Measurements from ENCODE around the gene RAB11FIP2.

Gene RAB11FIP2

GRCh38 chr10:118046395-118047156 lies at the start of gene RAB11FIP2 (continued):
- TF ChIP-seq, protein P1, sequence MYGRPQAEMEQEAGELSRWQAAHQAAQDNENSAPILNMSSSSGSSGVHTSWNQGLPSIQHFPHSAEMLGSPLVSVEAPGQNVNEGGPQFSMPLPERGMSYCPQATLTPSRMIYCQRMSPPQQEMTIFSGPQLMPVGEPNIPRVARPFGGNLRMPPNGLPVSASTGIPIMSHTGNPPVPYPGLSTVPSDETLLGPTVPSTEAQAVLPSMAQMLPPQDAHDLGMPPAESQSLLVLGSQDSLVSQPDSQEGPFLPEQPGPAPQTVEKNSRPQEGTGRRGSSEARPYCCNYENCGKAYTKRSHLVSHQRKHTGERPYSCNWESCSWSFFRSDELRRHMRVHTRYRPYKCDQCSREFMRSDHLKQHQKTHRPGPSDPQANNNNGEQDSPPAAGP (tag by site-specific recombination; IDR thresholded peaks at IDR 0.05) = peak; percentile 69
- TF ChIP-seq, protein P2, sequence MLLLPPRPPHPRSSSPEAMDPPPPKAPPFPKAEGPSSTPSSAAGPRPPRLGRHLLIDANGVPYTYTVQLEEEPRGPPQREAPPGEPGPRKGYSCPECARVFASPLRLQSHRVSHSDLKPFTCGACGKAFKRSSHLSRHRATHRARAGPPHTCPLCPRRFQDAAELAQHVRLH (tag by site-specific recombination; IDR thresholded peaks at IDR 0.05) = no peak
- TF ChIP-seq ZNF138 (tag by site-specific recombination; IDR thresholded peaks at IDR 0.05; ENCODE audit: borderline replicate concordance) (no peak), ZNF184 (tag by site-specific recombination; IDR thresholded peaks at IDR 0.05) (0 out of 2 replicates have a peak, but pooled peaks have one; percentile 46), ZNF391 (tag by site-specific recombination; IDR thresholded peaks at IDR 0.05; ENCODE audit: borderline replicate concordance, low read depth) (0 out of 2 replicates have a peak, but pooled peaks have one; percentile 18), ZNF423 (tag by site-specific recombination; IDR thresholded peaks at IDR 0.05) (0 out of 2 replicates have a peak, but pooled peaks have one; percentile 25), ZFHX2 (tag by site-specific recombination; conservative IDR thresholded peaks at IDR 0.05) (peak; percentile 63), YY2 (tag by site-specific recombination; IDR thresholded peaks at IDR 0.05) (peak; percentile 88), ZBTB17 (tag by site-specific recombination; IDR thresholded peaks at IDR 0.05) (peak; percentile 72; the same call in 1 of the 2 replicates), ZNF561 (tag by site-specific recombination; IDR thresholded peaks at IDR 0.05; ENCODE audit: borderline replicate concordance) (peak; percentile 77), ZNF514 (tag by site-specific recombination; IDR thresholded peaks at IDR 0.05) (no peak), ZBTB8A (tag by site-specific recombination; IDR thresholded peaks at IDR 0.05) (peak; percentile 86), ZNF335 (tag by site-specific recombination; conservative IDR thresholded peaks at IDR 0.05) (no peak; the same call in 1 of the 2 replicates), ZSCAN30 (tag by site-specific recombination; IDR thresholded peaks at IDR 0.05) (peak; percentile 81), GFI1B (tag by site-specific recombination; IDR thresholded peaks at IDR 0.05) (no peak), ZNF76 (tag by site-specific recombination; IDR thresholded peaks at IDR 0.05; ENCODE audit: borderline replicate concordance, low read depth) (peak; percentile 55; the same call in 1 of the 2 replicates), ZNF223 (tag by site-specific recombination; IDR thresholded peaks at IDR 0.05) (peak; percentile 81), ZNF394 (tag by site-specific recombination; IDR thresholded peaks at IDR 0.05; ENCODE audit: borderline replicate concordance) (peak; percentile 55; the same call in 1 of the 2 replicates), ZBTB48 (tag by site-specific recombination; IDR thresholded peaks at IDR 0.05) (peak; percentile 87), GLIS1 (tag by site-specific recombination; IDR thresholded peaks at IDR 0.05) (peak; percentile 28), ZNF324 (tag by site-specific recombination; IDR thresholded peaks at IDR 0.05) (peak; percentile 38; the same call in 1 of the 2 replicates), PATZ1 (tag by site-specific recombination; IDR thresholded peaks at IDR 0.05) (peak; percentile 78), ZBTB26 (tag by site-specific recombination; optimal IDR thresholded peaks at IDR 0.05) (peak; percentile 80), KLF1 (tag by site-specific recombination; IDR thresholded peaks at IDR 0.05) (peak; percentile 57), ZSCAN16 (tag by site-specific recombination; IDR thresholded peaks at IDR 0.05) (0 out of 2 replicates have a peak, but pooled peaks have one; percentile 57)
- TF ChIP-seq, protein P3, sequence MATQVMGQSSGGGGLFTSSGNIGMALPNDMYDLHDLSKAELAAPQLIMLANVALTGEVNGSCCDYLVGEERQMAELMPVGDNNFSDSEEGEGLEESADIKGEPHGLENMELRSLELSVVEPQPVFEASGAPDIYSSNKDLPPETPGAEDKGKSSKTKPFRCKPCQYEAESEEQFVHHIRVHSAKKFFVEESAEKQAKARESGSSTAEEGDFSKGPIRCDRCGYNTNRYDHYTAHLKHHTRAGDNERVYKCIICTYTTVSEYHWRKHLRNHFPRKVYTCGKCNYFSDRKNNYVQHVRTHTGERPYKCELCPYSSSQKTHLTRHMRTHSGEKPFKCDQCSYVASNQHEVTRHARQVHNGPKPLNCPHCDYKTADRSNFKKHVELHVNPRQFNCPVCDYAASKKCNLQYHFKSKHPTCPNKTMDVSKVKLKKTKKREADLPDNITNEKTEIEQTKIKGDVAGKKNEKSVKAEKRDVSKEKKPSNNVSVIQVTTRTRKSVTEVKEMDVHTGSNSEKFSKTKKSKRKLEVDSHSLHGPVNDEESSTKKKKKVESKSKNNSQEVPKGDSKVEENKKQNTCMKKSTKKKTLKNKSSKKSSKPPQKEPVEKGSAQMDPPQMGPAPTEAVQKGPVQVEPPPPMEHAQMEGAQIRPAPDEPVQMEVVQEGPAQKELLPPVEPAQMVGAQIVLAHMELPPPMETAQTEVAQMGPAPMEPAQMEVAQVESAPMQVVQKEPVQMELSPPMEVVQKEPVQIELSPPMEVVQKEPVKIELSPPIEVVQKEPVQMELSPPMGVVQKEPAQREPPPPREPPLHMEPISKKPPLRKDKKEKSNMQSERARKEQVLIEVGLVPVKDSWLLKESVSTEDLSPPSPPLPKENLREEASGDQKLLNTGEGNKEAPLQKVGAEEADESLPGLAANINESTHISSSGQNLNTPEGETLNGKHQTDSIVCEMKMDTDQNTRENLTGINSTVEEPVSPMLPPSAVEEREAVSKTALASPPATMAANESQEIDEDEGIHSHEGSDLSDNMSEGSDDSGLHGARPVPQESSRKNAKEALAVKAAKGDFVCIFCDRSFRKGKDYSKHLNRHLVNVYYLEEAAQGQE (tag by site-specific recombination; IDR thresholded peaks at IDR 0.05) = peak; percentile 21; the same call in 1 of the 2 replicates
- TF ChIP-seq, protein P4, sequence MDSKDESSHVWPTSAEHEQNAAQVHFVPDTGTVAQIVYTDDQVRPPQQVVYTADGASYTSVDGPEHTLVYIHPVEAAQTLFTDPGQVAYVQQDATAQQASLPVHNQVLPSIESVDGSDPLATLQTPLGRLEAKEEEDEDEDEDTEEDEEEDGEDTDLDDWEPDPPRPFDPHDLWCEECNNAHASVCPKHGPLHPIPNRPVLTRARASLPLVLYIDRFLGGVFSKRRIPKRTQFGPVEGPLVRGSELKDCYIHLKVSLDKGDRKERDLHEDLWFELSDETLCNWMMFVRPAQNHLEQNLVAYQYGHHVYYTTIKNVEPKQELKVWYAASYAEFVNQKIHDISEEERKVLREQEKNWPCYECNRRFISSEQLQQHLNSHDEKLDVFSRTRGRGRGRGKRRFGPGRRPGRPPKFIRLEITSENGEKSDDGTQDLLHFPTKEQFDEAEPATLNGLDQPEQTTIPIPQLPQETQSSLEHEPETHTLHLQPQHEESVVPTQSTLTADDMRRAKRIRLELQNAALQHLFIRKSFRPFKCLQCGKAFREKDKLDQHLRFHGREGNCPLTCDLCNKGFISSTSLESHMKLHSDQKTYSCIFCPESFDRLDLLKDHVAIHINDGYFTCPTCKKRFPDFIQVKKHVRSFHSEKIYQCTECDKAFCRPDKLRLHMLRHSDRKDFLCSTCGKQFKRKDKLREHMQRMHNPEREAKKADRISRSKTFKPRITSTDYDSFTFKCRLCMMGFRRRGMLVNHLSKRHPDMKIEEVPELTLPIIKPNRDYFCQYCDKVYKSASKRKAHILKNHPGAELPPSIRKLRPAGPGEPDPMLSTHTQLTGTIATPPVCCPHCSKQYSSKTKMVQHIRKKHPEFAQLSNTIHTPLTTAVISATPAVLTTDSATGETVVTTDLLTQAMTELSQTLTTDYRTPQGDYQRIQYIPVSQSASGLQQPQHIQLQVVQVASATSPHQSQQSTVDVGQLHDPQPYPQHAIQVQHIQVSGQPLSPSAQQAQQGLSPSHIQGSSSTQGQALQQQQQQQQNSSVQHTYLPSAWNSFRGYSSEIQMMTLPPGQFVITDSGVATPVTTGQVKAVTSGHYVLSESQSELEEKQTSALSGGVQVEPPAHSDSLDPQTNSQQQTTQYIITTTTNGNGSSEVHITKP (tag by site-specific recombination; IDR thresholded peaks at IDR 0.05) = peak; percentile 43
